HAP-1 (cell line): Measurements from ENCODE around the gene NPM3.

ENCODE experiments used
- DNase-seq, 2 experiments: peaks; one replicate each; pipeline ENCODE4 v3.0.0-alpha.2; 2016 to 2020; ENCODE audit warnings: low spot score in 2 of 2
- H3K27me3 ChIP-seq: fragments of 250-450 bp; sonication (Bioruptor Pico); 2 replicates; pipeline ENCODE4 v1.5.1; 2020; ENCODE audit warnings: low read depth, mild to moderate bottlenecking, moderate library complexity
- H3K36me3 ChIP-seq: fragments of 250-450 bp; sonication (Bioruptor Pico); replicated peaks from 2 replicates; pipeline ENCODE4 v1.5.1; 2020; ENCODE audit warnings: mild to moderate bottlenecking
- H3K4me1 ChIP-seq: fragments of 250-450 bp; sonication (Bioruptor Pico); 2 replicates; pipeline ENCODE4 v1.5.1; 2020; ENCODE audit warnings: mild to moderate bottlenecking
- H3K4me3 ChIP-seq: fragments of 250-450 bp; sonication (Bioruptor Pico); 2 replicates; pipeline ENCODE4 v1.5.1; 2020; ENCODE audit warnings: mild to moderate bottlenecking, moderate library complexity
- H3K9me3 ChIP-seq: fragments of 250-450 bp; sonication (Bioruptor Pico); 2 replicates; pipeline ENCODE4 v1.5.1; 2020; ENCODE audit warnings: mild to moderate bottlenecking, moderate library complexity
- in situ Hi-C: fragments of 300-500 bp; cut with MboI; formaldehyde crosslinking; loops from 3 replicates; pipeline ENCODE4 v1.14.3; 2020; ENCODE audit warnings: low sequenced_read_pairs, inconsistent platforms, mixed read lengths

NPM3 gene

GRCh38 chr10:101745074-101745696, 38.1 kb downstream of the NPM3 start:
- Histone ChIP-seq H3K4me3 (no peak overlapping the region), H3K27me3 (no peaks in the 10 kb centered on the region), H3K4me1 (peaks cover 5% of the 10 kb centered on the region; the same call in 1 of the 2 replicates), H3K9me3 (no peaks in the 10 kb centered on the region), H3K36me3 (no peaks in the 10 kb centered on the region)
- in situ Hi-C loops = no loop called here
- DNase-seq = no peak

GRCh38 chr10:101744267-101744666, 39.0 kb downstream of the NPM3 start:
- no peaks in the 10 kb centered on the region for H3K9me3 ChIP-seq
- in situ Hi-C loops = no loop called here
- H3K4me1 ChIP-seq = peaks cover 5% of the 10 kb centered on the region; the same call in 1 of the 2 replicates
- H3K36me3 ChIP-seq = no peaks in the 10 kb centered on the region
- H3K27me3 ChIP-seq = no peaks in the 10 kb centered on the region
- H3K4me3 ChIP-seq = no peak overlapping the region
- no peak for DNase-seq

GRCh38 chr10:101741938-101742337, 41.3 kb downstream of the NPM3 start:
- Histone ChIP-seq H3K27me3 (no peaks in the 10 kb centered on the region), H3K36me3 (no peaks in the 10 kb centered on the region), H3K4me3 (no peak overlapping the region), H3K4me1 (peaks cover 5% of the 10 kb centered on the region; the same call in 1 of the 2 replicates), H3K9me3 (no peaks in the 10 kb centered on the region)
- no peak for DNase-seq
- in situ Hi-C loops = no loop called here

- Histone ChIP-seq H3K36me3 (no peaks in the 10 kb centered on the region), H3K4me1 (no peaks in the 10 kb centered on the region), H3K27me3 (no peaks in the 10 kb centered on the region), H3K4me3 (no peak overlapping the region), H3K9me3 (no peaks in the 10 kb centered on the region)
- no peak for DNase-seq
- in situ Hi-C loops = no loop called here
These were observed 46.6 kb downstream of the NPM3 start for GRCh38 chr10:101736666-101737065.

GRCh38 chr10:101732096-101732495, 51.1 kb downstream of the NPM3 start:
- Histone ChIP-seq H3K27me3 (no peaks in the 10 kb centered on the region), H3K4me3 (no peak overlapping the region), H3K4me1 (peaks cover 3% of the 10 kb centered on the region; the same call in 1 of the 2 replicates), H3K36me3 (no peaks in the 10 kb centered on the region), H3K9me3 (no peaks in the 10 kb centered on the region)
- no peak for DNase-seq
- in situ Hi-C loops = no loop called here
